Astrocyte (in vitro differentiated cells and primary cell): ENCODE results near the gene PLA1A. TPM values are rescaled to one million over a fixed set of nuclear protein-coding genes. Genes with fewer than 3 reads are reported as not detected.

Experiments used
- DNase-seq: peaks from one replicate; pipeline ENCODE4 v3.0.0-alpha.2; 2010; ENCODE audit warnings: low read depth
- FAIRE-seq: peaks from 2 replicates; lab custom pipeline; 2011; peaks lifted over from hg19 to GRCh38; lab: Jason Lieb, UNC
- H2AFZ ChIP-seq: 2 replicates; pipeline ENCODE4 v1.6.0; 2012; ENCODE audit warnings: low read depth, low read length, inconsistent platforms
- H3K27ac ChIP-seq: 2 replicates; pipeline ENCODE4 v1.5.1; 2011; ENCODE audit warnings: low read depth, low read length, inconsistent platforms
- H3K27me3 ChIP-seq: 2 replicates; pipeline ENCODE4 v1.6.0; 2011; ENCODE audit warnings: low read length, inconsistent platforms; ENCODE audit not compliant: insufficient read depth
- H3K36me3 ChIP-seq: 2 replicates; pipeline ENCODE4 v1.5.1; 2011; ENCODE audit warnings: low read length, inconsistent platforms; ENCODE audit not compliant: insufficient read depth
- H3K4me1 ChIP-seq: 2 replicates; pipeline ENCODE4 v1.5.1; 2011; ENCODE audit warnings: low read length, inconsistent platforms; ENCODE audit not compliant: insufficient read depth
- H3K4me2 ChIP-seq: 2 replicates; pipeline ENCODE4 v1.6.0; 2012; ENCODE audit warnings: low read length, inconsistent platforms
- H3K4me3 ChIP-seq: 2 replicates; pipeline ENCODE4 v1.5.1; 2011; ENCODE audit warnings: low read depth, mild to moderate bottlenecking, low read length, inconsistent platforms; ENCODE audit not compliant: insufficient read depth
- H3K79me2 ChIP-seq: 2 replicates; pipeline ENCODE4 v1.6.0; 2012; ENCODE audit warnings: mild to moderate bottlenecking, low read length, inconsistent platforms; ENCODE audit not compliant: insufficient read depth
- H3K9ac ChIP-seq: 2 replicates; pipeline ENCODE4 v1.6.0; 2012; ENCODE audit warnings: mild to moderate bottlenecking, low read length, inconsistent platforms
- H3K9me3 ChIP-seq: 2 replicates; pipeline ENCODE4 v1.5.1; 2012; ENCODE audit warnings: low read depth, mild to moderate bottlenecking, low read length, inconsistent platforms; ENCODE audit not compliant: insufficient read depth
- H4K20me1 ChIP-seq: 2 replicates; pipeline ENCODE4 v1.6.0; 2012; ENCODE audit warnings: low read length, inconsistent platforms; ENCODE audit not compliant: insufficient read depth
- H3K27ac Mint-ChIP-seq: one replicate; pipeline ENCODE4 v1.8.0; 2021; ENCODE audit warnings: mild to moderate bottlenecking, mixed read lengths; ENCODE audit not compliant: unreplicated experiment
- H3K27me3 Mint-ChIP-seq: one replicate; pipeline ENCODE4 v1.8.0; 2021; ENCODE audit warnings: low read depth, mixed read lengths; ENCODE audit not compliant: unreplicated experiment
- H3K36me3 Mint-ChIP-seq: one replicate; pipeline ENCODE4 v1.8.0; 2021; ENCODE audit warnings: low read depth, mixed read lengths; ENCODE audit not compliant: unreplicated experiment
- H3K4me1 Mint-ChIP-seq: one replicate; pipeline ENCODE4 v1.8.0; 2021; ENCODE audit warnings: low read depth, mixed read lengths; ENCODE audit not compliant: unreplicated experiment
- H3K4me3 Mint-ChIP-seq: one replicate; pipeline ENCODE4 v1.8.0; 2021; ENCODE audit warnings: mild to moderate bottlenecking, moderate library complexity, mixed read lengths; ENCODE audit not compliant: unreplicated experiment
- H3K9me3 Mint-ChIP-seq: one replicate; pipeline ENCODE4 v1.8.0; 2021; ENCODE audit warnings: mild to moderate bottlenecking, mixed read lengths; ENCODE audit not compliant: unreplicated experiment
- EZH2 ChIP-seq: IDR thresholded peaks from 2 replicates; pipeline ENCODE4 v1.6.1; 2012; ENCODE audit warnings: mild to moderate bottlenecking, low read length, inconsistent platforms; ENCODE audit not compliant: insufficient read depth
- total RNA-seq: library from RNA; stranded (reverse); gene quantifications from 2 replicates; pipeline ENCODE4 v1.2.1, GENCODE V29; 2021
- TF ChIP-seq, protein P1 (sequence below): IDR thresholded peaks from 2 replicates; pipeline ENCODE4 v1.5.1; 2011; ENCODE audit warnings: low read depth, mild to moderate bottlenecking, inconsistent platforms, low read length, moderate library complexity; ENCODE audit not compliant: insufficient read depth

The PLA1A gene
- total RNA-seq, 1 donor from 2014 or later = 0.91 TPM

DNA sequence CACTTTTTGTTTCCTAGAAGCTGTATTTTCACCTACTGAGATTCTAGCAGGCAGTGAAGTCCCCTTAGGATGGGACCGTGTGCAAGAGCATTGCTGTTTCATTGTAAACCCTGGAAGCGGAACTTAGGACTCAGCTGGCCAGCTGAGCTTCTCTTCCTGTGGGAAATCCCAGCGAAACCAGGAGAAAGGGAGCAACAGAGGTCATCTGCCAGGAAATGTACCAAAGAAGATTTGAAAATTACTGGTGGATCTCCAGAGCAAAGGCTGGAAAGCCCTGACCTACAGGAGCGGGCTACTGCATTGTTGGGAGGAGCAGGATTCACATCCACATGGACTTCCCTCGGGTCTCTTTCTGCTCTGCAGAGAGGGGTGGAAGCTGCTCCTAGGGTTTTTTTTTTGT lies 26.0 kb upstream of the PLA1A start:
- no peak overlapping the region for H2AFZ ChIP-seq

DNA sequence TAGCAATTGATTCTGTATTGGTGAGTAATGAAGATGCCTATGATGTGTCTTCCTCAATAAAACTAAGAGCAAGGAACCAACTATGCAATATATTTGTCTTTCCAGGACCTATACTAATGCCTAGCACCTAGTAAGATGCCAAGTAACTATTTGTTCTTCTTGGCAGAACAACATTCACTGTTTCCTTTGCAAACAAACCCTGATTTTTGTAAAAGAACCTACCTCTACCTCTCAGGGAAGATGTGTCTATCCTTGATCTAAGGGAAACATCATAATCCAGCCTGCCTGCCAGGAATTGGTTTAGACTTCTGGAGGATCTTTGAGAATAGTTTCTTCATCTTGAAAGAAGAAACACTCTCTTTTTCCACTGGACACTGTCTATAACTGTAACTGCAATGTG lies 22.2 kb upstream of the PLA1A start:
- no peaks in the 10 kb centered on the region for H3K79me2 ChIP-seq
- TF ChIP-seq EZH2 = no peak
- TF ChIP-seq, protein P1, sequence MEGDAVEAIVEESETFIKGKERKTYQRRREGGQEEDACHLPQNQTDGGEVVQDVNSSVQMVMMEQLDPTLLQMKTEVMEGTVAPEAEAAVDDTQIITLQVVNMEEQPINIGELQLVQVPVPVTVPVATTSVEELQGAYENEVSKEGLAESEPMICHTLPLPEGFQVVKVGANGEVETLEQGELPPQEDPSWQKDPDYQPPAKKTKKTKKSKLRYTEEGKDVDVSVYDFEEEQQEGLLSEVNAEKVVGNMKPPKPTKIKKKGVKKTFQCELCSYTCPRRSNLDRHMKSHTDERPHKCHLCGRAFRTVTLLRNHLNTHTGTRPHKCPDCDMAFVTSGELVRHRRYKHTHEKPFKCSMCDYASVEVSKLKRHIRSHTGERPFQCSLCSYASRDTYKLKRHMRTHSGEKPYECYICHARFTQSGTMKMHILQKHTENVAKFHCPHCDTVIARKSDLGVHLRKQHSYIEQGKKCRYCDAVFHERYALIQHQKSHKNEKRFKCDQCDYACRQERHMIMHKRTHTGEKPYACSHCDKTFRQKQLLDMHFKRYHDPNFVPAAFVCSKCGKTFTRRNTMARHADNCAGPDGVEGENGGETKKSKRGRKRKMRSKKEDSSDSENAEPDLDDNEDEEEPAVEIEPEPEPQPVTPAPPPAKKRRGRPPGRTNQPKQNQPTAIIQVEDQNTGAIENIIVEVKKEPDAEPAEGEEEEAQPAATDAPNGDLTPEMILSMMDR = no peak
- Mint-ChIP-seq H3K27me3 (no peaks in the 10 kb centered on the region), H3K4me1 (peaks cover 2% of the 10 kb centered on the region), H3K36me3 (no peaks in the 10 kb centered on the region), H3K4me3 (no peak overlapping the region), H3K27ac (no peak overlapping the region), H3K9me3 (no peaks in the 10 kb centered on the region)
- no peaks in the 10 kb centered on the region for H4K20me1 ChIP-seq
- no peaks in the 10 kb centered on the region for H3K36me3 ChIP-seq
- no peak for FAIRE-seq
- no peak overlapping the region for H3K4me3 ChIP-seq
- H3K4me1 ChIP-seq = no peaks in the 10 kb centered on the region
- no peak for DNase-seq
- no peaks in the 10 kb centered on the region for H3K9me3 ChIP-seq
- no peak overlapping the region for H3K4me2 ChIP-seq
- no peak overlapping the region for H3K27ac ChIP-seq
- H3K27me3 ChIP-seq = no peaks in the 10 kb centered on the region
- no peak overlapping the region for H3K9ac ChIP-seq
- no peak overlapping the region for H2AFZ ChIP-seq

More for the DNA sequence above, 26.0 kb upstream of the PLA1A start:
- TF ChIP-seq, protein P1 = no peak
- TF ChIP-seq EZH2 = no peak
- no peak overlapping the region for H3K4me2 ChIP-seq
- H3K9me3 ChIP-seq = no peaks in the 10 kb centered on the region
- no peaks in the 10 kb centered on the region for H3K27me3 ChIP-seq
- no peaks in the 10 kb centered on the region for H3K4me1 Mint-ChIP-seq
- no peaks in the 10 kb centered on the region for H3K79me2 ChIP-seq
- no peaks in the 10 kb centered on the region for H4K20me1 ChIP-seq
- no peak overlapping the region for H3K4me3 Mint-ChIP-seq
- DNase-seq = no peak
- no peak overlapping the region for H3K4me3 ChIP-seq
- H3K27me3 Mint-ChIP-seq = peaks cover 4% of the 10 kb centered on the region
- no peaks in the 10 kb centered on the region for H3K36me3 Mint-ChIP-seq
- no peak overlapping the region for H3K9ac ChIP-seq
- peaks cover 6% of the 10 kb centered on the region for H3K9me3 Mint-ChIP-seq
- FAIRE-seq = no peak
- no peak overlapping the region for H3K27ac Mint-ChIP-seq
- H3K27ac ChIP-seq = no peak overlapping the region
- no peaks in the 10 kb centered on the region for H3K4me1 ChIP-seq
- no peaks in the 10 kb centered on the region for H3K36me3 ChIP-seq

DNA sequence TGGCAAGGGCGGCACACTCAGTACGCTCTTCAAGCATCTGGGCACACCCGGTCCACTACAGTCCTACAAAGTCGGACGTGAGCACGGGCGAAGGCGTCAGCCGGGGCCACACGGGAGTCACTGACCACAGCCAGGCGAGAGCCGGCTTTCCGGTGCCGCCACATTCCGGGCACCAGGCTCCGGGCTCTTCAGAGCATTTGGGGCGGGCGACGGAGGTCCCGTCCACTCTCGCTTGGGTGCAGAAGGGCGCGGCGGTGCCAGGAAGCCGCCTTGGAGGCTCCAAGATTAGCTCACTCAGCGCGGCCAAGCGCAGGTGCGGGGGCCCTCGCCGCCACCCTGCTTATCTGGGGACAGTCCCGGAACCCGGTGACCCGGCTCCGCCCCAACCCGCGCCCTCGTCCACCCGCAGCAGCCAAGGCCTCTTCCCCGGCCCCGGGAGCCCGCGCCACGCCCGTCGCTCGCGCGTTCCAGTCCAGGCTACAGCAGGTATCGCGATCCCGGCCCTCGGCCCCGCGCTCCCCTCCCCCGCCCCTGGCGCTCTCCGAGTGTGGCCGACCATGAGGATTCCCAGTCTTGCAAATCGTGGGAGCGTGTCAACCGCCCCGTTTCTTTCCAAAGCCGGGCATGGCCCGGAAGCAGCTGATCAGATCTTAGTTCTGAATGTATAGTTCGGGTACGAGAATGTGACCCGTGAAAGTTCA lies 18.2 kb upstream of the PLA1A start, which contains the start of gene ADPRH:
Gene ADPRH, plus strand, starts transcription at position 127 of the 701 bp plus-strand sequence. CDS start 2,678 bp downstream, outside the sequence.
- DNase-seq = peak; percentile 57

More for the DNA sequence above, 18.2 kb upstream of the PLA1A start, which contains the start of gene ADPRH:
- Histone ChIP-seq H3K4me2 (peak within 1 kb of the TSS; percentile 84), H3K9me3 (no peaks in the 10 kb centered on the region), H4K20me1 (no peaks in the 10 kb centered on the region), H3K4me1 (no peaks in the 10 kb centered on the region), H3K79me2 (no peaks in the 10 kb centered on the region), H3K27ac (no peak within 1 kb of the TSS), H3K36me3 (no peaks in the 10 kb centered on the region), H3K4me3 (peak within 1 kb of the TSS; percentile 67), H3K9ac (peak within 1 kb of the TSS; percentile 73), H2AFZ (peak within 1 kb of the TSS; percentile 81), H3K27me3 (no peaks in the 10 kb centered on the region)
- no peak for FAIRE-seq
- peaks cover 2% of the 10 kb centered on the region for H3K4me1 Mint-ChIP-seq
- H3K4me3 Mint-ChIP-seq = peak within 1 kb of the TSS; percentile 87
- peak within 1 kb of the TSS; percentile 96 for H3K27ac Mint-ChIP-seq
- H3K9me3 Mint-ChIP-seq = no peaks in the 10 kb centered on the region
- TF ChIP-seq, protein P1 = no peak
- TF ChIP-seq EZH2 = no peak
- H3K27me3 Mint-ChIP-seq = no peaks in the 10 kb centered on the region
- H3K36me3 Mint-ChIP-seq = no peaks in the 10 kb centered on the region
